HG03108 (cell line): Measurements from ENCODE around the gene SNRPD3.

Experiments used
- ATAC-seq: cut with Tn5 transposase; IDR thresholded peaks from one replicate; pipeline ENCODE4 v1.9.1; 2021; ENCODE audit warnings: moderate library complexity; ENCODE audit not compliant: unreplicated experiment

SNRPD3 gene

GRCh38 chr22:24565077-24565476, 9.3 kb downstream of the SNRPD3 start:
- no peak for ATAC-seq

GRCh38 chr22:24566899-24567511, 11.2 kb downstream of the SNRPD3 start:
- no peak for ATAC-seq

- no peak for ATAC-seq
These were observed 11.9 kb downstream of the SNRPD3 start for GRCh38 chr22:24567668-24568067.

GRCh38 chr22:24571266-24571665, 15.5 kb downstream of the SNRPD3 start:
- ATAC-seq: no peak

- no peak for ATAC-seq
These were observed 21.0 kb downstream of the SNRPD3 start for GRCh38 chr22:24576778-24577177.

GRCh38 chr22:24578355-24579257, 22.8 kb downstream of the SNRPD3 start:
- ATAC-seq: no peak

GRCh38 chr22:24579258-24579601, 23.4 kb downstream of the SNRPD3 start:
- ATAC-seq: no peak

- no peak for ATAC-seq
These were observed 24.5 kb downstream of the SNRPD3 start for GRCh38 chr22:24580276-24580675.

- no peak for ATAC-seq
These were observed 26.4 kb downstream of the SNRPD3 start for GRCh38 chr22:24582056-24582814.

- ATAC-seq: no peak
These were observed 27.7 kb downstream of the SNRPD3 start for GRCh38 chr22:24583221-24584165.

- no peak for ATAC-seq
These were observed 28.5 kb downstream of the SNRPD3 start for GRCh38 chr22:24584166-24584790.

- ATAC-seq: no peak
These were observed 29.1 kb downstream of the SNRPD3 start for GRCh38 chr22:24584871-24585411.

- ATAC-seq: no peak
These were observed 29.7 kb downstream of the SNRPD3 start for GRCh38 chr22:24585461-24585860.

- no peak for ATAC-seq
These were observed 30.2 kb downstream of the SNRPD3 start for GRCh38 chr22:24585927-24586546.

GRCh38 chr22:24587251-24587650, 31.5 kb downstream of the SNRPD3 start:
- ATAC-seq: no peak

GRCh38 chr22:24587948-24588347, 32.1 kb downstream of the SNRPD3 start:
- no peak for ATAC-seq

- no peak for ATAC-seq
These were observed 32.6 kb downstream of the SNRPD3 start for GRCh38 chr22:24588381-24588756.

GRCh38 chr22:24588757-24589481, 33.1 kb downstream of the SNRPD3 start:
- ATAC-seq: no peak

- ATAC-seq: no peak
These were observed 33.8 kb downstream of the SNRPD3 start for GRCh38 chr22:24589518-24590030.
